ENCODE data around the gene KRT75.
"Not testable (repeated sequence)": the region's sequence is repeated elsewhere in the genome, so short reads cannot be mapped to it uniquely, and the experiment has no call there.

The KRT75 gene

DNA sequence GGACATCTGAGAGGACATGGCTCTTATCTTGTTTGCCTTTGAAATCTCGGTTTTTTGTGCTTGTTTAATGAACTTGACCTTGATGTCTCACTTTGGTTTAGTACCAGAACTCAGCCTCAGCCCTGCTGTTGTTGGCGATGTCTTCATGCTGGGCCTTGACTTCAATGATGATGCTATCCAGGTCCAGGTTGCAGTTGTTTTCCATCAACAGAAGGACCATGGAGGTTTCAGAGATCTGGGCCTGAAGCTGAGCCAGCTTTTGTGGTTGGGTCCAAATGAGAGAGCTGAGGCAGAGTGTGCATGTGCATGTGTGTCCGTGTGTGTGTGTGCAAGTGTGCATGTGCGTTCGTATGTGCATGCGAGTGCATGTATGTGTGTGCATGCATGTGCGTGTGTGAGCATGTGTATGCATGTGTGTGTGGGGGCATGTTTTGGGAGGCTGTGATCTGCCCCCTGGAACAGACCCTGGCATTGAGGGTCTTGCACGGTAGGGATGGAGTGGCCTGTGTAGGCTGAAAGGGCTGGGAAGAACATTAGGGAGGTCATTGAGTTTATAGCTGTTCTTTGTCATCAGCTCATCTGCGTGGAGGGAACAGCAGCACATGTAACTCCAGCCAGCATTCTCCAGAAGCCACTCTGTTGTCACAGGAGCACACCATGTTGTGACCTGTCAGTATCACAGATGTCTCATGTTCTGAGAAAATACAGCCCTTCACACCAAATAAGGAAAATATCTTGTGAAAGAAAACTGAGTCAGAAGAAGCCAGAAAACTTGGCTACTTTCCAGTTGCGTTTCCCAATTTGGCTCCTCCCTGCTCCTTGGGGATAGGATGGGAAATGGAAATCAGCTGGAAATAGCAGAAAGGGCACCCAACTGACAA lies 18.1 kb downstream of the KRT75 start:
- peak; percentile 67 for DNase-seq (ENCODE audit: low read depth)

DNA sequence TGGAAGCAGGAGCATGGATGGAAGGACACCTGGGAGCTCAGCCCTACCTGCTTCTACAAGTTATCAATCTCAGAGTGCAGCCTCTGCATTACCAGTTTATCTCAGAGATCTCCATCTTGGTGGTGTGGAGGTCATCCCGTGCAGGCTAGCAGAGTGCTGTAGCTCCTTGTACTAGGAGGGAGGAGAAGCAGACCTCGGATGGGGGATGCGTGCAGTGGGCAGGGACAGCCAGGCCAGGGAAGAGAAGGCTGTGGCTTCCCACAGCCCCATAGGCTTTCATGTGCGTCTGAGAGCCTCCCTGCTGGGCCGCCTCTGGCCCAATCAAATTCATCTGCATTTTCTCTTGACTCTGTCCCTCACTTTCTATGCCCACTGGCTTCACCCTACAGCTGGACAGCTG lies 19.2 kb downstream of the KRT75 start:
- no peak for DNase-seq (ENCODE audit: low read depth)

DNA sequence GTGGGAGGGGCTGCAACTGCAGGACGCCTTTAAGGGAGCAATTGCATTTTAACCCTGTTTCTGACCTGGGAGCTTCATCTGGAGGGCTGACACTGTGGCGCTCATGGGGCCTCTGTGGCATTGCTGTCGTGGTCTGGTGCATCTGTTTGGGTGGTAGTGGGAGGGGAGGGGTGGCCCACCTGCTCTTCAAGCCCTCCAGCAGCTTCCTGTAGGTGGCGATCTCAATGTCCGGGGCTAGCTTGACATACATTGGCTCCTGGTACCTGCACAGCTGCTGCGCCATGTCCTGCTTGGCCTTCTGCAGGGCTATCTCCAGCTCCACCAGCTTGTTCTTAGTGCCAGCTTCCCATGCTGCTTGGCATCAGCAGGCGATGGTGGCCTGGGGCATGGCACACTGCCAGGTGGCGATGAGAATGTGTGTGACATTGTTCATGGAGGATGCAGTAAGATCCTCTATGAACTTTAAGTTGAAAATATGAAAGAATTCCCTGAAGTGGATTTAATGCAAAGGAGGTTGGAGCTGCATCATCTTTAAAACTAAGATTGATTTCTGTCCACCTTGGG lies 20.3 kb downstream of the KRT75 start:
- DNase-seq (ENCODE audit: low read depth), result no peak

DNA sequence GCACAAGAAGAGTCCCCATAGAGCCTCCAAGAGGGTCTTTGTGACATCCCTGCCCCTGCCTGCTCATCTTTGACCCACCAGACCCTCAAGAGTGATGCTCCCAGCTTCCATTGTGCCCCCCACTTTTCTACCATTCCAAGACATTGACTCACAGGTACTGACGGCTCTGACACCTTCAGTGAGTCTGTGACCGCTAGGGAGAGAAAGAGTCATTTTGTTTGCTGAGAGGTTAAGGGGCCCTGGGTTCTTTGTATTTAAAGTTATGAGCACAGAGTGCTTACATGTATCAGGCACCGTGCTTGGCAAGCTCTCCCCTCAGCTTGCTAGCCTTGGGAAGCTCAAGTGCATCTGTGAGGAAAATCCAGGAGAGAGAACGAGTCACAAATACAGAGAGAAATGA lies 21.0 kb downstream of the KRT75 start:
- DNase-seq (ENCODE audit: low read depth), result peak; percentile 22

DNA sequence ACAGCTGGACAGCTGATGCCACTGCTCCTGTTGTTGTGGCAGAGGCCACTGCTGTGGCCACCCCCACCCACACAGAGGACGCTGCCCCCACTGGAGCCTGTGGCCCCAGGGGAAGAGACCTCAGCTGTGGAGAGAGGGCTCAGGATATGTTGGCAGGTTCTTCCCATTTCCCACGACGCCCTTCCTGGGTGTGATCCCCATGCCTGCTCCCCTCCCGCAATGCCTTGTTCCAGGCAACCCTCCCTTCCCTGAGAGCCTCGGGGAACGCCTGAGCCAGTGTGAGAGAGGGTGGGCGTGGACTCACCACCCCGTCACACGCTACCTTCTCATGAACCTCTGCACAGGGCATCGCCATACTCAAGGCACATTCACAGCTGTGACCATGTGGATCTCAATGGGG lies 22.4 kb downstream of the KRT75 start:
- DNase-seq (ENCODE audit: low read depth), result no peak

DNA sequence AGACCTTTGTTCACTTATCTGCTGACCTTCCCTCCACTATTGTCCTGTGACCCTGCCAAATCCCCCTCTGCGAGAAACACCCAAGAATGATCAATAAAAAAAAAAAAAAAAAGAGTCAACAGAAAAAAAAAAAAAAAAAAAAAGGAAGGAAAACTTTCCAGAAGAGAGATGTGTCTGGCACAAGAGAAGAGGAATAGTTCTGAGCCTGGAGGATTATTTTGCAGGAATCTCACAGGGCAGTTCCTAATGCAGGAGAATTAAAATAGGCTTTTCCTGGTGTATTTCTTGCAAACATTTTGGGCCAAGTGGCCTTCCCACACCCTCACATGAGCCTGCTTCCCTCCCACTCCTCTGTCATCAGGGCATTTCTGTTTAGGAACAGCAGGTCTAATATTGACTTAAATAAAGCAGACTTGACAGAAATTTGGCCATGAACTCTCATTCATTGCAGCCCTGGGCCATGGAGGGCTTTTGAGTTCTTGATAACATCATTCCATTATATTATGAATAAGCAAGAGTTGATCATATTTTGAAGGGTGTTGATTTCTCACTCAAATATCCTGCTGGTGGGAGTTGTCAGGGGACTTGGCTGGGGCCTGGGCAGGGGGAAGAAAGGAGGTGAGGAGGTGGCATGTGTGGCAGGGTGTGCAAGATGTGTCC lies 23.5 kb downstream of the KRT75 start:
- DNase-seq (ENCODE audit: low read depth), result not testable (repeated sequence)

DNA sequence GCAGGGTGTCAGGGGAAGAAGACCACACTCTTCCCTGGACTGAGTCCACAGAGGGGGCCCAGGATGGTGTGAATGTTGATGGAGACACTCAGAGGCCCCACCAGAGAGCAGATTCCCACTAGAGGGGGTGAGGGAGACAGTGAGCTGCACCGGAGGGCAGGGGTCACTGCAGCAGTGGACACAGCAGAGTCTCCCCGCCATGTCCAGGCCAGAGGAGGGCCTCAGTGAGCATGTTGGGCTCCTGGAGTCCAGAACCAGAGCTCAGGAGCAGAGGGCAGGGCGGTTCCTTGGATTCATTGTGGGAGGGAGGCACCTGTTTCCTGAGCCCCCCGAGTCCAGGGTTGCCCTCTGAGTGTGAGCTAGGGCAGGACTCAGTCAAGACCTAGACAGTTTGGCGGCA lies 26.3 kb downstream of the KRT75 start:
- DNase-seq (ENCODE audit: low read depth), result peak; percentile 10

DNA sequence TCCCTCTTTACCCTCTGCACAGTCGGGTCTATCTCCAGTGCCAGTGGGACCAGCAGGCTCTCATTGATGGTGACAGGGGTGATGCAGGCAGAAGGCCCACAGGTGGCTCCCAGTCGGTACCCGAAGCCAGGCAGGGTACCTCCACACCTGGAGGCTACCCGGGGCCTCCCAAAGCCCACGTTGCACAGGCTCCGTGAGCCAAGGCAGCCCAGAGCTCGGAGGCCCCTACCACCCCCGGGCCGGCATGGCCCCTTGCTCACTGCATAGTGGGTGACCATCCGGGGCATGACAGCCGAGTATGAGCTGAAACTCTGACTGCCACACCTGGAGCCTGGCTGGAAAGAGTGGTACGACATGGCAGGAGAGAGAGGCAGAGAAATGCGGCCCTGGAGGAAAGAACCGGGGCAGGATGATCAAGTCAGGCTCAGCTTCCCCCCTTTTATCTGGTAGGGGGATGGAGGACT lies 28.2 kb downstream of the KRT75 start, which contains the start of gene KRT82:
KRT82 (minus strand) TSS at position 414 of the 464 bp plus-strand sequence; CDS start at position 356, 58 bp downstream.
- DNase-seq (ENCODE audit: low read depth), result no peak

DNA sequence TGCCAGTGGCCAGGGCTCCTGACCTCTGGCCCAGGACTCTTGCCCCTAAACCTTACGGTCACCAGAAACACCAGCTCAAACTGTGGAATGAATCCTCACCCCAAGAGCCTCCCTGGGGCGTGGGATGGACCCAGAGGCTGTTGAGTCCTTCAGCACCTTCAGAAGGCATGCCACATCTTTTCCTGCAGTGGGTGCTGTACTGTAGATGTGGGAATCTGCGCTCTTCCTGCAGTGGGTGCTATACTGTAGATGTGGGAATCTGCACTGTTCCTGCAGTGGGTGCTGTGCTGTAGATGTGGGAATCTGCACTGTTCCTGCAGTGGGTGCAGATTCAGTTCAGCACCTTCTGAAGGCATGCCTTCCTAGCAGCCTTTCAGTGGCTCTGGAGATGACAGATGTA lies 29.2 kb downstream of the KRT75 start:
- no peak for DNase-seq (ENCODE audit: low read depth)

DNA sequence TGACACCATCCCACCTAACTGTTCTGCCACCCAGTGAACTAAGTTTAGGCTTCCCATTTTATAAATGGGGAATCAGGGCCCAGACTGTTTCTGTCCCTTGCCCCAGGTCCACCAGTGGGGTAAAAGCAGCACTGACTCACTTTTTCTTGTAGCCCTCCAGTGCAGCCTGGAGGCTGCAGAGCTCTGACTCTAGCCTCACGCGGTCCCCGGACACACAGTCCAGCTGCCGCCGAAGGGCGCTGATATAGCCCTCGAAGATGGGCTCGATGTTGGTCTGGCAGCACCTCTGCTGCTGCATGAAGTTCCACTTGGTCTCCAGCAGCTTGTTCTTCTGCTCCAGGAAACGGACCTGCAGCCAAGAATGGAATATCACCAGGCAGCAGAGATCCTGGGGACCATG lies 30.6 kb downstream of the KRT75 start:
- no peak for DNase-seq (ENCODE audit: low read depth)

DNA sequence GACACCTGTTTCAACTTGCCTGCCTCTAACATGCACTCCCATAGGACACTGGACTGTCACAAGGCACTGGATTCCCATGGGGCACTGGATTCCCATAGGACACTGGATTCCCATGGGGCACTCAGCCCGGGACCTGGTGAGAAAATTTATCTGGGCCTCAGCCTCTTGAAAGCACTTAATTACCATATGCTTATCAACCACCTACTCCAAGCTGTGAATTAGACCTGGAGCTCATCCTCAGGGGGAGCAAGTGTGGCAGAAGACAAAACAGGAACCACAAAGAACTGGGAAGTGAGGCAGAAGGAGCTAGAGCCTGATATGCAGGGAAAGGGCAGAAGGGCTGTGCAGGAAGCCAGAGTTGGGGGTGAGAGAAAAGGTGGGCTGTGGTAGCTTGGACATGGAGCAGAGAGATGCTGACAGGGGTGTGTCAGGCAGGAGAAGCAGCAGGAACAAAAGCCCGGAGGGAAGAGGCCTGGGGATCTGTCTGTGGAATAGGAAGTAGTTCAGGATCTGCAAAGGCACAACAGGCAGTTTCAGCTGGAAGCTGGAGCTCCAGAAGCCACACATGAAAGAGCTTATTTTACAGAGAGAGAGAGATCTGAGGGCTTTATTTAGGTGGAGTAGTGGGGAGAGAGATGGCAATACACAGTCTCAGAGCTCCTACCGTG lies 31.2 kb downstream of the KRT75 start:
- no peak for DNase-seq (ENCODE audit: low read depth)

DNA sequence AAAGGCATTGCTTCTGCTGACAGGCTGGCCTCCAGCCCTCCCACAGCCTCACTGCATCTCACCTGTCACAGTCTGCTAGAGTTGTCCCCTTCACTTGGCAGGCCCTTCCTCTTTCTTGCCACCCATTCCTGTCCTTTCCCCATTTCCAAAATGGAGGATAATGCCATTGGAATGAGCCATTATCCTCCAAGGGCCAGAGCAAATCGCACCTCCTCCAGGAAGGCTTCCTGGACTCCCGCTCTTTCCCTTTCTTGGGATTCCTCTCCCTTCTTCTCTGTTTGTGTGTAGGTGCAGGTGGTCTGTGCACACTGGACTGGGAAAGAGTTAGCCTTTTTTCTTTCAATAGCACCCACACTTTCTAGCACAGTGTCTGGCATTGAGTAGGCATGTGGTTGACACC lies 31.8 kb downstream of the KRT75 start:
- DNase-seq (ENCODE audit: low read depth), result no peak

DNA sequence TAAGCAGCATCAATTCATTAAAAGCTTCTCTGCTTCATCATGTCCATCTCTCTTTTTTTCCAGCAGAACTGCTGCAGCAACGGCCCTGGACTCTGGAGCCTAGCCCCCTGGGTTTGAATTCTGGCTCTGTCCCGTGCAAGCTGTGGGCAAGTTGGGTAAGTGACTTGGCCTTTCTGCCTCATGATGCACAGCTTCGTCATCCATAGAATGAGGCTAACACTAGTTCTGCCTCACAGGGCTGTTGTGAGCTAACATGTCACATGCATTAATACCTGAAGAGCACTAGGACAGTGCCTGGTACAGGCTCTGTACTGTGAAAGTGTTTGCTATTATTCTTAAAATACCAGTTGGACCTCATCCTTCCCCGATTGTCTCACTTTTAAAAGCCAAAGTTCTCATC lies 32.2 kb downstream of the KRT75 start:
- peak; percentile 21 for DNase-seq (ENCODE audit: low read depth)

DNA sequence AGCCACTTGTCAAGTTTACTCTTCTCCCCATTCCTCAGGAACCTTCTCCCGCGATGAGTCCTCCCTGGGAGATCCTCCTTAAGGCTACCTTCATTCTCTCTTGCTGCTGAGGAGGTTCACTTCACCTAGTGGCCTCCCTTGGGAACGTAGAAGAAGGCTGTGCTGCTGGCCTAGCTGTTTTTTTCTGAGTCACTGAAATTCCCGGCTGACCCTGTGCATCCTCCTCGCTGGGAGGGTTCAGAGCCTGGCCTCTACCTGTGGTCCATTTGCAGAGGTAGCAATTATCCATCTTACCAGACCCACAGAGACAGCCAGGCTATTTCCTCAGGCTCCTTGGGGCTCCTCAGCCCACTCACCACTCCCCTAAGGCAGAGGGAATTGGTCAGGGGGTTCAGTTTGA lies 32.6 kb downstream of the KRT75 start:
- peak; percentile 33 for DNase-seq (ENCODE audit: low read depth)

DNA sequence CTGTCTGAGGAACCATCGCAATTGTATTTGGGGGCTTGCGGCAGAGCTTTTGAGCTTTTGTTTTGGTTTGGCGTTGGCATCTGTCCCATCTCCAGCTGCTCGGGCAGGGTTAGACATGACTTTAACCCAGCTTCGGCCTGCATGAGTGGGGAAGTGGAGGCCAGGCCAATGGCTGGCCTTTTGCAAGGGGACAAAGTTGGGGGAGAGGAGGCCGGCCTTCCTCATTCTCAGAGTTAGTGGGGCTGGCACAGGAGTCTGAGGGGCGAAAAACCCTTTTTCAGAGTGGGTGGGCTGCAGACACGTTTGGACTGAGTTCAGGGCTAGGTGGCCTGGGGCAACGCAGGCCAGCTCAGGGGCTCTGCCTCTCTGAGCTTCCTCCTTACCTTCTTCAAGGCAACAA lies 33.3 kb downstream of the KRT75 start:
- no peak for DNase-seq (ENCODE audit: low read depth)

DNA sequence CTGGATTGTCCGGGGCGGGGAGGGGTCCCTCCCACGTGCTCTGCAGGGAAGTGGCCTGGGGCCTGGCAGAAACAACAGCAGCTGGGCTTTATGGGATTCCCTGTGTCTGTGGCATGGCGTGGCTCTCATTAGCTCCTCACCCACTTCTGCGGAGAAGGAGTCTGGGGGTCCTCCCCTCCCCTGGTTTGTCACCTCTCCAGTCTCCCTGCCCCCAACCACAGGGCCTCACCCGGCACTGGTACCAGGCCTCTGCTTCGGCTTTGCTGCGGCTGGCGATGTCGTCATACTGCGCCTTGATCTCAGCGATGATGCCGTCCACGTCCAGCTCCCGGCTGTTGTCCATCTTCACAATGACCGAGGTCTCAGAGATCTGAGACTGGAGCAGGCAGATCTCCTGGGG lies 34.4 kb downstream of the KRT75 start:
- no peak for DNase-seq (ENCODE audit: low read depth)

DNA sequence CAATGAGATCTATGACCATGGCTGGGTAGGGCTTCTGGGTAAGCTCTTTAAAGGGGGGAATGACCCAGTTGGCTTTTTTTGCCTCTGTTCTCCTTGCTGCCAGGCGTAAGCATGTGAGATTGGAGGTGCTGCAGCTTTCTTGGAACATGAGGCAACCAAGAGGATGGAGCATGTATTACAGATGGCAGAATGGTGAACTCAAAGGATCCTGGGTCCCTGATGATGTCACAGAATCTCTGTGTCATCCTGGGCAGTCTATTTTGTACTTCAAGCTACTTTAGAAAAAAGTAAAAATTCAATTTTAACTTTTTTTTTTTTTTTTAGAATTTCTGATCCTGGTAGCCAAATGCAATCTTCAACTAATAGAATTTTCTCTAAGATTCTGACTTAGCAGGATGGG lies 36.0 kb downstream of the KRT75 start:
- DNase-seq (ENCODE audit: low read depth), result peak; percentile 26

DNA sequence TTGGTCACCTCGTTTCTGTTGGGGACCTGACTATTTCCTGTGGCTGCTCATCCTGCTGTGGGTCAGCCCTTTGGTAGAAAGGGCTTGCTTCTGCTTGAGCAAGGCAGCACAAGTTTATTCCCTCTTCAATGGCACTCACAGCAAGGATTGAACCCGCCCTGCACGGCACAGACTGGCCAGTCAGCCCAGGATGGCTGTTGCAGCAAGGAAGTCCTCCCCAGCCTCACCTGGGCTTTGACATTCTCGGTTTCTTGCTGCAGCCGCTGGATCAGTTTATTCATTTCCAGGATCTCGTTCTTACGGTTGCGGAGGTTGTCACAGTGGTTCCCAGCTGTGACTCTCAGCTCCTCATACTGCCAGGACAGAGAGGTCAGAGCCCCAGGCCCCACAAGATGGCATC lies 37.5 kb downstream of the KRT75 start:
- DNase-seq (ENCODE audit: low read depth), result no peak

DNA sequence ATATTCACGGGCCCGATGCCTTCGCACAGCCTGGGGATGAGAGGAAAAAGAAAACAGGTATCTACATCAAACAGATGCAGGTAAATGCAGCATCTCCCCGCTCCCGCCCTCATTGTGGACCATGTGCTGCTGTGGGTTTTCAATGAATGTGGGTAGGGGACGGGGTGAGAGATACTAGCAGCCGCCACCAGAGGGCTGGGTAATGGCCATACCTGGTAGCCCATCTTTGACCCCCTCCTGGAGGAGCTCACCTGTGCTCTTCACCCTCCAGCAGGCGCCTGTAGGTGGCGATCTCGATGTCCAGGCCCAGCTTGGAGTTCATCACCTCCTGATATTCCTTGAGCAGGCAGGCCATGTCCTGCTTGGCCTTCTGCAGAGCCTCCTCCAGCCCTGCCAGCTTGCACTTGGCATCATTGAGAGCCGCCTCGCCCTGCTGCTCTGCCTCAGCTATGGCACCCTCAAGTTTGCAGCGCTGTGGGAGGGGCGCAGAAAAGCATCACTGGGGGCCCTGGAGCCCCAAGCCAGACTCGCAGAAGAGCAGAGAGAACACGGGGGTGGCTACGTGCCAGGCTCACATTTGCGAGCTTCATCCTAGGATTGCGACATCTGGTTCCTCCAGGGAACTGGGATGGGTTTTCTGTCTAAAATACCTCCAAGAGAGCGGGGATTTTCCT lies 38.3 kb downstream of the KRT75 start:
- DNase-seq (ENCODE audit: low read depth), result peak; percentile 13

DNA sequence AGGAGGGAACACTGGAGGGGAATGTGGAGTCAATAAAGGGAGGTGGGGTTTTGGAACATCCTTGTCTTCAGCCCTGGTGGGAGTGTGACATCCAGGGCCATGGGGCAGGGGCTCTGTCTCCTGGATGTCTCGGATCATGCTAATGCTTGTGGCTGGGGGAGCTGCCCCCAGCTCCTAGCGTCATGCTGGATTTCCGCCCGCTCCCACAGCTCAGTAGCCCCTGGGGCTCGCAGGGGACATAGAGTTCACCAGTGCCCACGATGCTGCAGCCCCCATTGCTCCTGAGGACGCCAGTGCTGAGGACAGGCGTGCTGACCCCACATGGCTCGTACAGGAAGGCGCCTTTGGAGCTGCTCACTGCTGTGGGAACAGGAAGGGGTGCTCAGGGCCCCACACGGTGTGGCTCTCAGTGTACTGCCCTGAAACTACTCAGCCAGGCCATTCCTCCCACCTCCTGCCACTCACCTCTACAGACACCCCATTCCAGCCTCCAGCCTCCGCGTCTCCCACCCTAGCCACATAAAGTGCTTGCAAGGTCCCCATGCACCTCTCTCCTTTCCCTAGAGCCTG lies 39.2 kb downstream of the KRT75 start:
- no peak for DNase-seq (ENCODE audit: low read depth)

DNA sequence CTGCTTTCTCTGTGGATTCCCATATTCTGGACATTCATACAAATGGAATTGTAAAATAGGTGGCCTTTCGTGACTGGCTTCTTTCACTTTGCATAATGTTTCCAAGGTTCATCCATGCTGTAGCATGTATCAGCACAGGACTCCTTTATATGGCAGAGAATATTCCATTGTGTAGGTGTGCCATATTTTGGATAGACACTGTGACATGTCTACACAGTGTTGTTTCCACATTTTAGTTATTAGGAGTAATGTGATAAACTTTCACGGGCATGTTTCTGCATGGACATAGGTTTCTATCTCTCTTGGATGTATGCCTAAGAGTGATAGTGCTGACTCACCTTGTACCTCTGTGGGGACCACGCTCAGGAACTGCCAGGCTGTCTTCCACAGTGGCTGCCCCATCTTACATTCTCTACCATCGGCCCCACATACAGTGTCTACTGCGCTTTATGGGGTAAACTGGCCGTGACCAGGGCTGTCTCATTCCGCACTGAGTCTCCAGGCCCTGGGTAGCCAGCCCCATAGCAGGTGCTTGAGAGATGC lies 41.6 kb downstream of the KRT75 start:
- DNase-seq (ENCODE audit: low read depth), result no peak

Data from ELR (cell line).